GM18870 (cell line): ENCODE measurements around the gene CDK5.
A peak's percentile ranks its signal among the peaks of the same experiment; 100 is the strongest.
"Not testable (repeated sequence)": the region's sequence is repeated elsewhere in the genome, so short reads cannot be mapped to it uniquely, and the experiment has no call there.

Source experiments
- ATAC-seq: cut with Tn5 transposase; IDR thresholded peaks from one replicate; pipeline ENCODE4 v1.9.1; 2021; ENCODE audit warnings: moderate library complexity; ENCODE audit not compliant: unreplicated experiment

CDK5 gene

DNA sequence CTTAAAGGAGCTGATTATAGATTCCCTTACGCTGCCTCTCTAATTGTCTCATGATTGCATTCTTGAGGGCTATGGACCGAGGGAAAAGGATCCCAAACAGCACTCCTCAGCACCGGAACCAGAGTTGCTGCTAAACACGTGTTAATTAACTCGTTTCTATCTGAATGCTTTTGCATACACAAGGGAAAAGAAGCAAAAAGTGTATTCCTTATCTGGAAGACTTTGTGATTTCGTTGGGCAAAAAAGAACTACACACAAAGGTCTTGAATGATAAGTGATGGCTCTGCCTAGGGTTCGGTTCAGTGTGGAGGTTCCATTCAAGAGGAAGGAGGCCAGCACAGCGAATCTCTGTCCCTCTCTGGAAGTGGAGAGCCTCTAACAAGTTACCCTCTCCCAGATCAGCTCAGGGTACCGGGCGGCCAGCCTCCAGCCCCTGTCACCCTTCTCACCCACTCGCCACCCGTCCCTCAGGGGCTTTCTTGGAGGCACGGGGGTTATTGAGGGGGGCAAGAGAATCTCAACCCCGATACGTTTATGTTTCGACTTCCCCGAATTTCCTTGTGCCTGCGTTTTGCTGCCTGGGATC, 1.2 kb upstream of the CDK5 start:
- ATAC-seq = no peak

DNA sequence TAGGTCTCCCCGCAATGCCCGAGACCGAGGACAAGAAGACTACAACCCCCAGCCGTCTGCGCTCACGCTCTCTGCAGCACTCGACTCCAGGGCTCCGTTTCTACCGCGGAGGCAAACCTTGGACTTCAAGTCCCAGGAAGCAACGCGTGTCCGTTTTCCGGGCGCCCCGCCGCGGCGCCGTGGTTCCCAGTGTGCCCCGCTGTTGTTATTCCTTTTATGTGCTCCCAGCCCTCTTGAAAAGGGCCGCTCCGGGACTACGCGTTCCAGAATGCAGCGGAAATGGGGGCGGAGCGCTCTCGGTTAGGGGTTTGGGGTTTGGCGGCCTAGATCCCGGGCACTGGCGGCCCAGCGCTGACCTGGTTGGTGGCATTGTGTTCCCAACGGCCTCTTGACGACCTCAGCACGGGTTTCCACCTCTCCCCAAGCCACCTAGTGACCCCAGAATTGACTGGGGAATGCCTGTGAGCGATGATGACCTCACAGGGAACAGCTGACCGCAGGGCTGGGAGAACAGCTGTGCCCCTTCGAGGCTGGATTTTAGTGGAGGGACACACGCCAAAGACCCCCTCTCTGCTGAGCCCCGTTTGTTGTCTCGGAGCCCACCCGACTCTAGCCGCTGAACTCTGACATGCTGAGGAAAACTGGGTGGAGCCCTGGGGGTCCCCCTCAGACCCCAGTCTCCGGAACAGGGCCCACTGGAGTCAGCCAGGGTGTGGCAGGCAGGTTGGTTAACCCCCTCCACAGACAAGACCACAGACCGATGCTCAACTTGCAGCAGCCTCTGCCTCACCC, 488 bp upstream of the CDK5 start:
- peak; percentile 79 for ATAC-seq

DNA sequence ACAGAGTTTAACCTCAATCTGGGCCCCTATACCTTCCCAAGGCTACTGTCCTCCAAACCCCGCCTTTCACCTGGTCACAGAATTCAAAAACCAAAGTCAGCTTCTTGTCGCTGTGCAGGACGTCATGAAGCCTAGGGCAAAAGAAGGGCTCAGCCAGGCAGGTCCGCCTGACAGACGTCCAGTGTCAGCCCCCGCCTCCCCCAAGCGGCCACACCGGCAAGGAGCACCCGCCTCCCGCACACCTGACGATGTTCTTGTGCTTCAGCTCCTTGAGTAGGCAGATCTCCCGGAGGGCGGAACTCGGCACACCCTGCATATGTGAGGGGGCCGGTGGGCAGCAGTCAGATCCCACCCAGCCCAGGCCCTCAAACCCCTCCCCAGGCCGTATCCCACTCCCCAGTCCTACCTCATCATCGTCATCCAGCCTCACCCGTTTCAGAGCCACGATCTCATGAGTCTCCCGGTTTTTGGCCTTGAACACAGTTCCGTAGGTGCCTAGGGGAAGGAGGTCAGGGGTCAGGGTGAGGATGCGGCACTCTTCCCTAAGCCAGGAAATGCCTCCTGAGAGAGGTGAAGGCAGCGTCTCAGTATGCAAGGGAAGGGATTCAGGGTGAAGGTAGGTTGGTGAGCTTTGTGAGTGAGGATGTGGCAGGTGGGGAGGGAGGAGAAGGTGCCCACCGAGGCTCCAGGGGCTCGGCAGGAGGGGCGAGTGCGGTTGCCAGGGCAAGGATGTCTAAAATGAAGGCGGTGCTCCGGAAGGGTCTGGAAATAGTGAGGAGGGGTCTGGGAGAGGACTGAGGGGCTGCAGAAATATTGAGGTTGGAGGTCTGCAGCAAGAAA, 811 bp downstream of the CDK5 start:
- ATAC-seq = no peak

DNA sequence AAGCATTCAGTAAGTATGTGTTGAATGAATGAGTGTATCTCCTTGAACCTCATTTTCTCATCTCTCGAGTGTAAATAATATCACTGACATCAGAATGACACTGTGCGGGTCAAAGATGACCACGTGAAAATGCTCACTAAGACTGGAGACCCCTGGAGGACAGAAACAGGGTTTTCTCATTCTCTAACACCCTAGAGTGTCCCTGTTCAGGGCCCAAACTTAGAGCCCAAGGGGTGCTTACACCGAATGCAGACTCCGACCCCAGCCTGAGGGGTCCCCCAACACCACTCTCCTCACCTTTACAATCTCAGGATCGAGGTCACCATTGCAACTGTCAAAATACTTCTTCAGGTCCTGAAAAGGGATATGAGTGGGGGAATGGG, 1.4 kb downstream of the CDK5 start:
- no peak for ATAC-seq

DNA sequence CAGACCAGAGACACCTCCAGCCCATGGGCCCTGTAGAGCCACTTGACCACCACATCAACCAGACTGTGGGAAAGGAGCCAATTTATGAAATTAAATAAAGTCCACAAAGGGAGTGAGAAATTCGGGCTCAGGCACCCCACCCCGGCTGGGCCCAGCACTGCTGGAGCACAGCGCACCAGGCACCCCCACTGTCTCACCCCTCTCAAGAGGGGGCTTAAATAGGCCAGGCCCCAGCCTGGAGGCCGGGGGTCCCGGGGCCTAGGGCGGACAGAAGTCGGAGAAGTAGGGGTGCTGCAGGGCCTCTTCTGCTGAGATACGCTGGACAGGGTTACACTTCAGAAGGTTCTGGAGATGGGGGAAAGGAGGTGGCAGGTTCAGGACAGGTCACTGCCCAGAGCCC, 3.9 kb downstream of the CDK5 start:
- ATAC-seq = no peak

DNA sequence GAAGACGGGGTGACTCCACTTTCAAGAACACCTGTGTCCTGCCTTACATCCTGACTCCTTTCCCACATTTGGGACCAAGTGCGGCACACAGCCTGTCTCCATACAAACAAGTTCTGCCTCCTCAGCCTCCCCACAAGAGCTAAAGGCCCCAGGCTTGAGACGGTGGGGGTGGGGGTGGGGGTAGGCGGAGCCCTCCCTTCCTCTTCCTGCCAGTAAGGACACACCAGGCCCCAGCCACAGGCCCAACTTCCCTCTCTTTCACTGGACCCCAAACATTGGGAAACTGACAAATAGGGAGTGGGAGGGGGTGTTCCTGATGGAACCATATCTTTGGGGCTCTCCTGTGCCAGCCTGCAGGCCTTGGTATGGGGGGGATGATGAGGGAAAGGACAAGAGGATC, 4.6 kb downstream of the CDK5 start:
- no peak for ATAC-seq

DNA sequence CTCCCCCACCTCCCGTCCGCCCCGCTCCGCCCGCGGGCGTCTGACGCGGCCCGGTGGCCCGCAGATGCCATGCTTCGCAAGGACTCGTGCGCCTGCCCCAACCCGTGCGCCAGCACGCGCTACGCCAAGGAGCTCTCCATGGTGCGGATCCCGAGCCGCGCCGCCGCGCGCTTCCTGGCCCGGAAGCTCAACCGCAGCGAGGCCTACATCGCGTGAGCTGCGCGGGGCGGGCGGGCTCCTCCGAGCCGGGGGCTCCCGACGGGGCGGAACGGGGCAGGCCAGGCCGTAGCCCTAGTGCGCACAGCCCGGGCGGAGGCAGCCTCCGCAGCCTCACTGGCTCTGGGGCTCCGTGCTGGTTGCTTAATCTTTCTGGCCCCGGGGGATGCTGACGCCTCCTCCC, 6.6 kb downstream of the CDK5 start:
- no peak for ATAC-seq

DNA sequence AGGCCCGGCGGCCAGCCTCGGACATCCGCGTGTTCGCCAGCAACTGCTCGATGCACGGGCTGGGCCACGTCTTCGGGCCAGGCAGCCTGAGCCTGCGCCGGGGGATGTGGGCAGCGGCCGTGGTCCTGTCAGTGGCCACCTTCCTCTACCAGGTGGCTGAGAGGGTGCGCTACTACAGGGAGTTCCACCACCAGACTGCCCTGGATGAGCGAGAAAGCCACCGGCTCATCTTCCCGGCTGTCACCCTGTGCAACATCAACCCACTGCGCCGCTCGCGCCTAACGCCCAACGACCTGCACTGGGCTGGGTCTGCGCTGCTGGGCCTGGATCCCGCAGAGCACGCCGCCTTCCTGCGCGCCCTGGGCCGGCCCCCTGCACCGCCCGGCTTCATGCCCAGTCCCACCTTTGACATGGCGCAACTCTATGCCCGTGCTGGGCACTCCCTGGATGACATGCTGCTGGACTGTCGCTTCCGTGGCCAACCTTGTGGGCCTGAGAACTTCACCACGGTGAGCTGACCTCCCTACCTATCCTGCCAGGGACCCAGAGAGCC, 8.7 kb downstream of the CDK5 start:
- no peak for ATAC-seq

DNA sequence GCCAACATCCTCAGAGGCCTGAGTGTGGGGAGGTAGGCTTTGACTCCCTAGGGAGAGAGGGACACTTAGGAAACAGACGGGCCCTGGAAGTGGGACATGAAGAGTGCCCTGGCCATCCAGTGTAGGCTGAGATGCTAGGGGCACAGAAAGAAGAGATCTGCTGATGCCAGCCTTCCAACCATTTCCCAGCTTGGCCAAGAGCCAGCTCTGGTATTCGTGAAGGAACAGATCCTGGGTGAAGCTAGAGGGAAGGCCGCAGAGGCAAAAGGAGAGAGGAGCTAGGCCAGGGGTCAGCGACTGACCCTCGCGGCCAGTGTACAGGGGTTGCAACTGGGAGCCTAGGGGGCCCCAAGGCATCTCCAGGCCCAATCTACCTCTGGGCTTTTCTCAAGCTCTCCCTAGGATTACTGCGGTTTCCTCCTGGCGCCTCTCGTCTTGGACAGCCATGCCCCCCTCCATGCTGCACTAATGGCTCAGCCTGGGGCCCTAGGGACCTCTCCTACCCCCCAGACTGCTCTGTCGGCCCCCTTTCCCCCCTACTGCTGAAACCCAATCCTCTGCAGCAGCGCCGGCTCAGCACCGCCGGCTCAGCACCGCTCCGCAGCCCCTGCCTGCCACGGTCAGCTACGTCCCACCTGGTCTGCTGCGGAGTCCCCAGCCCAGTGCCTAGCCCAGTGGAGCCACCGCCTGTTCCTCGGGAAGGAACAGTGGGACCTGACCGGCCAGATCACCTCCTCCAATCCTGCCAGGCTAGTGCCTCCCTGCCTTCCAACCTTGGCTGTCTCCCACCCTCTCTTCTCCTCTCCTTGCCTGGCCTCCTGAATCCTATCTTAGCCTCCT, 9.5 kb downstream of the CDK5 start, which contains the start of gene ASIC3:
TSS of gene ASIC3 (plus strand) at position 556 of the 840 bp plus-strand sequence. CDS start 355 bp downstream, outside the sequence.
- no peak for ATAC-seq

DNA sequence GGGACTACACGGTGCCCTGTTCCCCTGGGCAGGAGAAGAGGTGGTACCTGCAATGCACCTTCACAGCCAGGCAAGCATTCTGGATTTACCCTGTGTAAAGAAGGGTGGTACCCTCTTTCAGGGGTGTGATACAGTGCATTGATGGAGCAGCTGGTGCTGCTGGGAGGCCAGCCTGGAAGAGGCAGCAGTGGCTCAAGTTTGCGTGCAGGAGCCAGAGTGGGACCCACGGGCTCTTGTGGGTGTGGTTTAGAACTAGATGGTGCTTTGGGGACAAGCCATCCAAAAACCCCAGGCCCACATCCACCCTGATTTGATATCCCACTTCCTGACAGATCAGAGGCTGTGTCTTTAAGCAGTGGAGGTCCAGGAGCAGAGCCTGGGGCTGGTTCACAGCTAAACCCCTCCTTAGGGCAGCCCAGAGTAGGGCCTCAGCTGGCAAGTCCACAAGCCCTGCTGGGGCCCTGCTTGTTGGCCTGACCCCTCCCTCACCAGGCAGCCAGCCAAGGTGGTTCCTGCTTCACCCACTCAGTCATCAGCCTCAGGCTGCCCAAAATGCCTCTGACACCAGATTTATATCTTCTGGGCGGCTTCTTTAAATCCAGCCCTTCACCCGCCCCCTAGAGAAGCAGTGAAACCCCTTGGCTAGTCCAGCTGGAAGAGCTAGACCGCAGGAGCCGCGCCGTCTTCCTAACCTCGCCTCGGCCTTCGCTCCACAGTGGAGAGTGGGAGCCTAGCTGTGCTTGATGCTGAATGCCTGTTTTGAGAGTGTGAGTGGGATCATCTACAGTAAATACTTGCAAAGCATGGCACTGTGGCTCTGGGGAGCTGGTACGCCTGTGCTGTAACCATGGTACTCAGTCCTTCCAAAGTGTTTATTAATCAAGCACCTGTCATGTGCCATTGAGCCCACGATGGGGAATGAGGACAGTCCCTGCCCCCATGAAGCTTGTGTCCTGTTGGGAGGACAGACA, 10.8 kb downstream of the CDK5 start:
- no peak for ATAC-seq

DNA sequence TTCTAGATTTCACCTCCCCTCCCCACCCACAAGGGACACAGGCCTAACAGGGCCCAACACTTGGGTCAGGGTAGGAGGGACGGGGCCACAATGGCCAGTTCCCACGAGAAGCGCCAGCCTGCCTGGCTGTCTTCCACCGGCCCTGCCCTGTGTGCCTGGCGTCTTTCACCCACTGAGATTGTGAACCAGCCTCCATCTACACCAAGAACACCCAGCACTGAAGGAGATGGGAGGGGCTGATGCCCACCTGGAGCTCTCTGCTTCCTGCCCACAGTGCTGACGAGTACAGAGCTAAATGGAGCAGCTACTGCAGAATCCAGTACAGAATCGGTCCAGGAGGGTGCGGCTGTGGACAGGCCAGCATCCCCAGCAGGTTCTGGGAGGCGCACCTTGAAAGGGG, 11.7 kb downstream of the CDK5 start:
- no peak for ATAC-seq

DNA sequence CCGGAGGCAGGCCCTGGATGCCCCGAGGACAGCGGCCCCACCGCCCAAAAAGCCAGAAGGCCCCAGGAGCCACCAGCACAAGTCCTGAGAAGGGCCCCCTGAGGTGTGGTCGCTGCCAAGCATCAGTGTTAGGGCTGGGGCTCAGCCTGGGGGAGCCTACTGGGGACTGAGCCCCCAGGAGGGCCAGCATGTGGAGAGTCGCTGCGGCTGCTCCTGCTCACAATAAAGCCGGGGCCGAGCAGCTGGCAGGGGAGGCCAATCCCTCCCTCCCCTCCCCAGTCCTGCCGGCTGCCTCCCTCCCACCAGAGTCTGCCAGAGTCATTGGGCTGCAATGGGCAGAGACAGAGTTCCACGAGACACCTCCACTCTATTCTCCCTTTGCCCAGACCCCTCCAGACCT, 12.4 kb downstream of the CDK5 start:
- no peak for ATAC-seq

DNA sequence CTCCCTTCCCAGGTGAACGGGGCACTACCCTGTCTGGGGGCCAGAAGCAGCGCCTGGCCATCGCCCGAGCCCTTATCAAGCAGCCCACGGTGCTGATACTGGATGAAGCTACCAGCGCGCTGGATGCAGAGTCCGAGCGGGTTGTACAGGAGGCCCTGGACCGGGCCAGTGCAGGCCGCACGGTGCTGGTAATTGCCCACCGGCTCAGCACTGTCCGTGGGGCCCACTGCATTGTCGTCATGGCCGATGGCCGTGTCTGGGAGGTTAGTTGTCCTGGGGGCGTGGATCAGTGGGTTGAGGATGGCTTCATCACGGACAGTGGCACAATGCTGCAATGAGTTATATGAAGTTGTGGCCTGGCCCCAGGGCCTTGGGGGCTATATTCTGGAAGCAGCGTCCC, 13.7 kb downstream of the CDK5 start:
- no peak for ATAC-seq

DNA sequence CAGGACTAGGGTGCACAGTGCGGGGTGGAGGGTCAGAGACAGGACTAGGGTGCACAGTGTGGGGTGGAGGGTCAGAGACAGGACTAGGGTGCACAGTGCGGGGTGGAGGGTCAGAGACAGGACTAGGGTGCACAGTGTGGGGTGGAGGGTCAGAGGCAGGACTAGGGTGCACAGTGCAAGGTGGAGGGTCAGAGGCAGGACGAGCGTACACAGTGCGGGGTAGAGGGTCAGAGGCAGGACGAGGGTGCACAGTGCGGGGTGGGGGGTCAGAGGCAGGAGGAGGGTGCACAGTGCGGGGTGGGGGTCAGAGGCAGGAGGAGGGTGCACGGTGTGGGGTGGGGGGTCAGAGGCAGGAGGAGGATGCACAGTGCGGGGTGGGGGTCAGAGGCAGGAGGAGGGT, 14.2 kb downstream of the CDK5 start:
- not testable (repeated sequence) for ATAC-seq

DNA sequence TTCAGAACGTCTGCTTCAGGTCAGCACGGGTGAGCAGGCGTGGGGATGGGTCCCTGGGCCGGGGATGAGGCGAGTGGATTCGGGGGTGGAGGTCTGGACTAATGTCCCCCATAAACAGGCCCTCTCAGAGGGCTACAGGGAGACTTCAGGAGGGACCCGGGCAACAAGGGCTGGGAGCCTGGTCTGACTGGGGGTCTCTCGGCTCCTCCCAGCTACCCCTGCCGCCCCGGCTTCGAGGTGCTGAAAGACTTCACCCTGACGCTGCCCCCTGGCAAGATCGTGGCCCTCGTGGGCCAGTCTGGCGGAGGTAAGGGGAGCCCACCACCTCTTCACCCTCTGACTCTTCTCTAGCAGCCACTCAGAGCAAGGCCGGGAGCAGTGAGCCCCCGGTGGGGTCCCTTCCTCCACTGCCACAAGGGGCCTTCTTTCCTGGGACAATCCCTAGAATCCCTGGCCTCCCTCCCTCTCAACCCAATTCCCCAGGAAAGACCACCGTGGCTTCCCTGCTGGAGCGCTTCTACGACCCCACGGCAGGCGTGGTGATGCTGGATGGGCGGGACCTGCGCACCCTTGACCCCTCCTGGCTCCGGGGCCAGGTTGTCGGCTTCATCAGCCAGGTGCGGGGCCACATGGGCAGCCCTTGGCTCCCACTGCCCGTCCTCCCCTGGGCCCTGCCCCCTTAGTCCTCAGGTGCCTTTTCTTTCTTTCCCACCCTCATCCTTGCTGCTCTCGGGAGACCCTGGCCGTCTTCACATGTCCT, 16.9 kb downstream of the CDK5 start:
- ATAC-seq = no peak

DNA sequence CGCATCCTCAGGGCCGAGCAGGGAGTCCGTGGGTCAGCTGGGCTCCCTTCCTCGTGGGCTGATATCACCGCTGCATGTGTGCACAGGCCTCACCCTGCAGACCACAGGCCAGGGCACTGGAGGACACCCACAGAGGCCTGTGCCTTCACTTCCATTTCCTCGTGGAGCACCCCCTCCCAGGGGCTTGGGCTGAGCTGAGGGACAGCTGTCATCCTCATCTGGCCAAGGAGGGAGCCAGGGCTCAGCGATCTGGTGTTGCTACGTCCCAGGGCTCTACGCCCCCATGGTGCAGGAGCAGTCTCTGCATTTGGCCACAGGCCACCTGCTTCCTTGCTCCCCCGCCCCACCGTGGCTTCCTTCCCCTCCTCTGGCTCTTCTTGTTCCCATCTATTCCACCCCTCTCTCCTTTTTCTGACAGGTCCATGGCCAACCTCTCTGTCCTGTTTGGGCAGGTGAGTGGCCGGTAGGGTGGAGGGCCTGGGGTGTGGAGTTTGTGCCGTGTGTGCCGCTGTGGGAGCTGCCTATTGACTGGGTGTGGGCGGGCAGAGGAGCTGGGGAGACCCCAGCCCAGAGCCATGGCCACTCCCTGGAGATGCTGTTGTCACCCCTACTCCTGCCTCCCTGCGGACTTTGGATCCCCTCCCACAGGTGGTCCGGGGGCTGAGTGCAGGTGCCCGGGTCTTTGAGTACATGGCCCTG, 17.7 kb downstream of the CDK5 start:
- no peak for ATAC-seq

DNA sequence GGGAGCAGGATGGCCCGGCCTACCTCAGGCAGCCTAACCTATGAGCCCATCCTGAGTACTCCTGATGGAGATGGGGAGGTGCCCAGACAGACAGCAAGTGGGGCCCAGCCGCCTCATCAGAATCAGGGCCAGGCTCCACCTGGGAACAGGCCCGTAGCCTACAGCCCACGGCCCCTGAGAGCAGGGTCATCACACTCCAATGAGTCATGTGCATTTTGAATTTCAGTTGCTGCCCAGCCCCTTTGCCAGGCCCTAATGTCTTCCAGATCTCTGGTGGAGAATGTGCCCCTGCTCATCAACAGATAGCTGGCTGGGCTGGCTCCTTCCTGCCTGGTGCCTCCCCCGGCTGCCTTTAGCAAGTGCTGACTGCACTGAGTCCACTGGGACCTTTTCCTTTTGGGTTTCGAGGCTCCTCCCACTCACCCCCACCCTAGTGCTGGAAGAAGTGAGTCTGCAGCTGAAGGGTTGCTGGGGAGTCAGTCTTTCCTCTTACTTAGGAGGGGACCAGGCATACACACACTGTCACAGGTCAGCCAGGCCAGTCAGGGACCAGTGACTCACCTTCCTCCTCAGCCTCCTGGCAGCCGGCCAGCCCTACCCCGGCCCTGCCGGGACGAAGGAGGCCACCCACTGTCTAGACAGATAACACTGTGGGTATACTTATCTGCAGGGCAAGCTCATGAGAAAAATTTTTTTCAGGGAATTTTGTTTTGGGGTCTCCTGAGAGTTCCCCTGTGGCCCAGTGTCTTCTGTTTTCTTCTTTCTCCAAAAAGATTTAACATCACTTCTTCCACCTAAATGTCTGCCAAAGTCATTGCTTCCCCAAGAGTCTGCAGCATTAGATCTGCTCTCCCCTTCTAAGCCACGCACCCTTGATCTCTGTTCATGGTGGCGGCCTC, 18.5 kb downstream of the CDK5 start:
- no peak for ATAC-seq
